Ecto neural progenitor cell (in vitro differentiated cells): ENCODE results near the gene BCOR.
A peak's percentile ranks its signal among the peaks of the same experiment; 100 is the strongest.

Source experiments
- DNase-seq: peaks from one replicate; pipeline ENCODE4 v3.0.0-alpha.2; 2018; ENCODE audit warnings: low spot score

BCOR gene

DNA sequence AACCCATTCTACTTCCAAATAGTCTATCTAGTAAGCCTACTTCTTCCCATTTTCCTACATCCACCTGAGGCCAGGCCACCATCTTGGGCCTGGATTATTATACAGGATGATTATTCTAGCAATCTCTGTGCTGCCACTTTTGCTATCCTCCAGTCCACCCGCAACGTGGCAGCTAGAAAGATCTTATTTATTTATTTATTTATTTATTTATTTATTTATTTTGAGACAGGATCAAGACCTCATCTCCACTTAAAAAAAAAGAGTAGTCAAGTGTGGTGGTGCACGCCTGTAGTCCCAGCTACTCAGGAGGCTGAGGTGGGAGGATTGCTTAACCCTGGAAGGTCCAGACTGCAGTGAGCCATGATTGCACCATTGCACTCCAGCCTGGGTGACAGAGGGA, 15.2 kb upstream of the BCOR start:
- no peak for DNase-seq

DNA sequence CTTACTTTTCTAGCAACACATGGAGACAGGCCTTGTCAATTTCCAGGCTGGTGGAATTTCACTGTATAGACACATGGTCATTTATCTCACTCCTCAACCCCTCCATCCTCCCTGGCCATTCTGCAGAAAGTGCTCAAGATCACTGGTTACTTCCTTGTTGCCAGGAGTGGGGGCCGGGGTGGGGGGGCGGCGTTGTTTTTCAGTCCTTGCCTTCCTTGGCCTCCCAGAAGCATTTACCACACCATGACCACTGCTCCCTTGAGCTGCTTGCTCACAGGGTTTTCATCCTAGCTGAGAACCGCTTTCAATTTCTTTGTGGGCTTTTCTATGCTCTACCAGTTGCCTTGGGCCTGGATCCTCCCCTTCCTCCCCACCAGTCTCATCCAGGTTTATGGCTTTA, 14.1 kb upstream of the BCOR start:
- no peak for DNase-seq

DNA sequence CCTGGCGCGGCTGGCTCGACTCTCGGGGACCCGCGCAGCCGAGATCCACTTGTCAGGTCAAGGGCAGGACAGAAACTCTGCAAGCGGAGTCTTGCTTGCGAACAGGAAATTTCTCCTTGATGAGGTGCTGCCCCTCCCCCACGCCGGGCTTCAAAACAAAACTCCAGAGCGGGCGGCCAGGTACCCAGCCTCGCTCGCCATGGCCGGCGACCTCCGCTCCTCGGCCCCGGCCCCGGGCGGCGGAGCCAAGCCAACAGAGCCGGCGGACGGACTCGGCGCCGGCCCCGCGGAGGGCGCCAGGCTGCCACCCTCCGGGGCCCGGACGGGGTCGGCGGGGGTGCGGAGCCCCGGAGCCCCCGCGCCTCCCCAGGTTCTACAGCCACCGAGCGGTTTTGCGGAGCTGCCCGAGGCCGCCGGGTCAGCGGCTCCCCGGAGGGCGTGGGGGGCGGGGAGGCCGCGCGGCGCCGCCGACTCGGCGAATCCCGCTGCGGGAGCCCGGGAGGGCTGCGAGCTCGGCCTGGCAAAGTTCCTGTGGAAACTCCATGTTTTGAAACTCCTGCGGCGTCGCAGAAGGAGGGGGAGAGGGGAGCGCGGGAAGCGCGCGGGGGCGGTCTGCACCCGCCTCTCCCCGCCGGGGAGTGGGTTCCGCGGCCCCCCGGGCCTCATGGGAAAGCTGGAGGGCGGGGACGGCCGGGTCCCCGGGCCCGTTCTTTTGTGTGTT, 11.7 kb upstream of the BCOR start:
- DNase-seq = no peak

DNA sequence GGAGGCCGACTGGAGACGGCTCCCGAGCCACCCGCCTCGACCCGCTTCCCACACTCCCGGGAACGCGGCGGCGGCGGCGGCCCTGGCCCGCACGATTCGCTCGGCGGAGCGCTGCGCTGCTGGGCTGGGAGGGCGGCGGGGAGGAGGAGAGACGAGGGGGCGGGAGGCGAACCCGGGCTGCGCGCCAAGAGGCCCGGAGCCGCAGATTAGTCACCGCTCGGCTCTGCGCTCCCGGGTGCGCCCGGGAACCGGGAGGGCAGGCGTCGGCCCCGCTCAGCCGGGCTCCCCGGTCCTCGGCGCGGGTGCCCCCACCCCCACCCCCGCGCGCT, 11.2 kb upstream of the BCOR start:
- DNase-seq = peak; percentile 78

DNA sequence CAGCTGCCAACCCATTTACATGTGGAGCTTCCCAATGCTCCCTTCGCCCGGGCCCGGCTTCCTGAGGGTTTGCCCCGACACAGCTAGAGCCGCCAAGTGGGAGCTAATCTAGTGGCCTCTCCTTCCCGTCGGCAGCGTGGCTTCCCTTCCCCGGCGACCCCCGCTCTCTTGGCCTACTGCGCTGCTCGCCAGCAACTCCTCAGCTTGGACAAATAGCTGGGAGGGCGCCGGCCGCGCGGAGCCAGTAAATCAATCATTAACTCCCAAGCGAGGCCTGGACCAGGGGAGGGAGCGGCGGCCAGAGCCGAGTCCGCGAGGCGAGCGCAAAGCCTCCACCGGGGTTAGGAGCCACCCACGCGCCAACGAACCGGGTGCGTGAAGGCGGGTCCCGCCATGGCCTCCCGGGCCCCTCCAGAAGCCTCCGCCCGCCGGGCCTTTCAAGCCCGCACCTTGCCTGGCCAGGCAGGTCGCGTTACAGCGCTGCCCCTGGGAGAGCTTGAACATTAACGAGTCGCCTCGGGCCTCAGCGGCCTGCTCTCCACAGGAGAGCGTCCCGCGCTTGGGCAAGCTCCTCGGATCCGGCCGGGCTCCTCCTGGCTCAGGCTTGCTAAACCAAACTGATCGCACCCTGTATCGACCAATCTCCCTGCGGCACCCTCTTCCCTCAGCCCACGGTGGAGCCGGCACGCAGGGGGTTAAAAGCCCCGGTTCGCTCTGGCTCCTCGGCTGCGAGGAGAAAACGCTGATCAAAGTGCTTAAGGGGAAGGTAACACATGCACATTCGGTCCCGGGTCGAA, 10.6 kb upstream of the BCOR start:
- DNase-seq = peak; percentile 79

DNA sequence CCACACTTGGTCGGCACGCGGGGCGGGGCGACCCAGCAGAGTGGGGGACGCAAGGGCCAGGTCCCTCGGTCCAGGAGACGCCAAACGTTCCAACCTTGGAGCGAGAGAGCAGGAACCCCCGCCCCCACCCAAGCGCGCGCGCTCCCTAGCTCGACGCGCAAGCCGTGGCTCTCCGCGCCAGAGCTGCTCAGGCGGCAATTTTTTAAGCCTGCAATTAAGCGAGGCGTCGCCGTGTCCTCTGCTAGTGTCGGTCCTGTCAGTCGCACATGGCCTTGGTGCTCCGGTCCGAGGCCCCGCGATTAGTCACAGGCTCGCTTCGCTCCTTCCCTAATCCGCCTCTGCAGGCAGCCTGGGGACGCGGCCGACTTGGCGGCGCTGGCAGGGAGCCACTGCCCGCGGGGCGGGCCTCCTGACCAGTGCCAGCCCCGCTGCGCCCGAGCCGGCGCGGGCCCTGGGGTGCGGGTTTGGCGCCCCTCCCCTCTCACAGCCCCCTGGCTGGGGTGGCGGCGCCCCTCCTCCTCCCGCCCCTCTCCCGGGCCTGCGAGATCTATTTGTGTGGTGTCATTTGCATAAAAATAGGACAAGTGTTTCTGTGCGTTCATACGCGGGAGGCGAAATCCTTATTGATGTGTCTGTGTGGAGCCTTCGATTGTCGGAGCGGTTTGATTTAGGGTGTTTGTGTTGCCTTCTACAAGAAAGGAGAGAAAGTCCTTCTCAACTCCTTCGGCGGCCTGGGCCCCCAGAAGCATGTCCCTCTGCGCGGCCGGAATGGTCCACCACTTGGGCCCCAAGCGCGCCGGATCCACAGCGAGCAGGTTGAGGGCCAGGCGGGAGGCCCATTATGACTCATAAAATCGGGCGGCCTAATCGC, 9.8 kb upstream of the BCOR start:
- peak; percentile 83 for DNase-seq

DNA sequence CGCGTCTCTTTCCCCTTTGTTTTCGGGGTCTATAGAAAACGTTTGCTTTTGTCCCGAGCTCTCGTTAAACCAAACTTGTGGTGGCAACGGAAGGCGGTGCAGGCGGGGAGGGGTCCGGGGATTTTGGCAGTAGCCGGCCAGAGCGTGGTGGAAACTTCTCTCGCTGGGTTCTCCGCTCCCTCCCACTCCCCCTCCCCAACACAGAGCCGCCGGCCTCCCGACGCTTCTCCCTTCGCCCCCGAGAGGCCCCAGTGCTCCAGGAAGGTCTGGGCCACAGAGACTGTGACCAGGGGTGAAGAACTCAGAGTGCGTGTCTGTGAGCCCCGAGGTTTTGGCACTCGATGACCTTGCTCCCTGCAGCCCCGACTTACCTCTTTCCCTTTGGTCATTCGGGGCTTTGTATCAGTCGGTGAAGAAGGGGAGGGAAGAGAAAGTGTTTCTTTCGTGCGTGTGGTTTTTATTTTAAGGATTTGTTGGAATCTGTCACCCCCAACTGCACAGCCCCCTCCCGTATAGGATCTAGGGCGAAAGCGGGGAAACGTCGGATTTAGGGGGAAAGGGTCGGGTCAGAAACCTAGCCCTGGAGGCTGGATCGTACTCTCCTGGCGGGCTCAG, 9.0 kb upstream of the BCOR start:
- DNase-seq = no peak

DNA sequence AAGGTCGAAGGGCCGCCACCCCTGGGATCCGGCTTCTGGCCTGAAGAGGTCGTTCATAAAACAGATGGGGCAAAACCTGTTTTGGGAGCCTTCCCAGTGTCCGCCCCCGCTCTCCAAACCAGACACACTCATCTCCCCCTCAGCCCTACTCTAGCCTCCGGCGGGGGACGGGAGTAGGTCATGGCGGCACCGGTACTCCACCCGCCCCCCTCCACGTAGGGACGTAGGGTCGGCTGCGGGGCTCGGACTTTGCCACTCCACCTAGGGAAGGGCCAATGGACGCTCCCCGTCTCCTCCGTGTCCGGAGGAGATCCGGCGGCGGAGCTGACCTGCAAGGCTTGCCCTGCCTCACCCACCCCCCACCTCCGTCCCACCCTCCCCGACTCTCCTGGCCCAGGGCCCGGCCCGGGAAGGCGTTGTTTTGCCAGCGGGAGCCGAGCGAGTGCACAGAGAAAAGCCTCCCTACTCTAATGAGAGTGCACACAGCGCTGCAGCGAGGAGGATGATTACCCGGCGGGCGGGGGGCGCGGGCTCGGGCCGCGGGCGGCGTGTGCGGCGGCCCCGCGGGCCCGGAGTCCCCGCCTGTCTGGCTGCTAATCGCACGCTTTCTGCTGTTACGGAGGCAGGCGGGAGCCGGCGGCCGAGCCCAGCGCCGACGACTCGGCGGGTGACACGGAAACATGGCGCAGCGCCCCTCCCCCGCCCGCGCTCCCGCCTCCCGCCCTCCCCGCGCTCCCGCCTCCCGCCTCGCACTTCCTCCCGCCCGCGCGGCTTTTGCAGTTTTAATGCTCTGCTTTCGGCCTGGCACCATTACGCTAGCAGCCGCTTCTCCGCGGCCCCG, 8.3 kb upstream of the BCOR start:
- peak; percentile 84 for DNase-seq

DNA sequence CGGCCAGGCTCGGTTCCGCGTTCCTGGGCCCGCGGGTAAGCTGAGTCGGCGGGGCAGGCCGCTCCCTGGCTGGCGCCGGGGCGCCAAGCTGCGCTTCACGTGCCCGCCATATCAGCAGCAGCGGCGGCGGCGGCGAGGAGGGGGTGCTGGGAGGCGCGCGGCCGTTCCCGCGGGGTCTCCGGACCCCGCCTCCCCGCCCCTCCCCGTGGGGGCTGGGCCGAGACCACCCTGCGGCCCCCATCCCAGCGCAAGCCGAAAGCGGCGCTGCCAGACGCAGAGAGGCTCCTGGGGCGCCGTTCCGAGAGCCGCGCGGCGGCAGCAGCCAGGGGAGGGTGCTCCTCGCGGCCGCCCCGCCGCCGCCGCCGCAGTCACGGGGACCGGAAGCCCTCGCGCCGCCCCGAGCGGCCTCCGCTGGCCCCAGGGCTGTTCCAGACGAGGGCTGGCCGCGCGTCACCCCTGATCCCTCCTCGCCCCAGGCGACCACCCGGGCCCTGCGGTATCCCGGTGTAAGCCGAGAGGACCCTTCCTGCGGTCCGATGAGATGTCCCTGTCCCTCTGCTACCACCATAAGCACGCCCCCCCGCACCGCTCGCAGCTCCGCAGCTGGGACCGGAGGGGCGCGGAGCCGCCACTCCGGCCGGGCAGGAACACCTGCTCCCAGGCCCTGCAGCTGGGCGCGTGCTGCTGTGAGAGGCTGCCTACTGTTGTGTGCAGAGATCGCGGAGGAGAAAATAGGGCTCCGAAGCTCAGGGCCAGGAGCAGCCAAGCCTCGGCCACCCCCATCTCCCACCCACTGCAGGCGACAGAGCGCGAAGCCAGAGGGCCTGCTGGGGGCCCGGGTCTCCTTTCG, 7.5 kb upstream of the BCOR start:
- peak; percentile 74 for DNase-seq

DNA sequence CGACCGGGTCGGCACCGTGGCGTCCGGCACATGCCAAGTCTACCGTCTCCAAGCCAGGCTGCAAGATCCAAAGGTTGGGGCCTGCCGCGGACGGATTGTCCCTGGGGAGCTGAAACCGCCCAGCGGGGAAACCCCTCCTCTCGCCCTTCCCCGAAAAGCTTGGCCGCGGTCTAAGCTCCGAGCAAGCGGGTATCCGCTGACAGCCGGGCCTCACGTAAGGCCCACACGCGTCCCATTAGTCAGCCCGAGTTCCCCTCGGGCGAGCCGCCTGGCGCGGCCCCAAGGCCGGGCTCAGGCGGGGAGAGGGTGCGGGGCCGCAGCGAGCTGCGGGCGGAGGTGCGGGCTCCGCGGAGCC, 6.8 kb upstream of the BCOR start:
- peak; percentile 63 for DNase-seq

DNA sequence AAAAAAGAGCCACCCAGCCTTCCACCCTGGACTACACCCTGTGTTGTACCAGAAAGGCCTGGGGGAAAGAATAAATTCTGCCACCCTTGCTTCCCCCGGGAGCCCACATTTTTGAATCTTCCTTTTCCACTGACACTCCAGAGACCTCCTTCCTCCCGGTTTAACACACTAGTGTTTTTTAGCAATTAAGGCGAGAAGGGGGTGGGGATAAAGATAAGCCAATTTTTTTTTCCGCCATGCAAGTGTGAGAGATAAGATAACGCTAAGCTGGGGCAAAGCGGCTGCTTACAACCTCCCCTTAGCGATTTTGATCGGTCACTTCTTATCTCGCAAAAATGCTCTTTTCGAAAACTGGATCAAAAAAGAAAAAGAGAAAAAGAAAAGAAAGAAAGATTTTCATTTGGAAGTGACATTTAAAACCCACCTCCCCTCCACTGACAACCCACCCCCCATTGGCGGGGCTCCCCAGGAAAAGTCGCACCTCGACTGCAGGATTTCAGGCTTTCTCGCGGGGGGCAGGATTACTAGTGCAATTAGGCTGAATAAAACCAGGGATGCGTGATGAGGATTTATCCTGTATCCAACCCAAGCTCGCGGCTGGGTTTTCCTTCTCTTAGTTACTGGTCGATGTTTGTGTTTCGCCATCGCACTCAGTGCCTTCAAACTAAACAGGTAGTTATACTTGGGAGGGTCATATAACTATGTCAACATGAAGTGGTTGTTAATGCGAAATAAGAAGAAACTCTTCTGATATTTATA, 6.0 kb upstream of the BCOR start:
- no peak for DNase-seq

DNA sequence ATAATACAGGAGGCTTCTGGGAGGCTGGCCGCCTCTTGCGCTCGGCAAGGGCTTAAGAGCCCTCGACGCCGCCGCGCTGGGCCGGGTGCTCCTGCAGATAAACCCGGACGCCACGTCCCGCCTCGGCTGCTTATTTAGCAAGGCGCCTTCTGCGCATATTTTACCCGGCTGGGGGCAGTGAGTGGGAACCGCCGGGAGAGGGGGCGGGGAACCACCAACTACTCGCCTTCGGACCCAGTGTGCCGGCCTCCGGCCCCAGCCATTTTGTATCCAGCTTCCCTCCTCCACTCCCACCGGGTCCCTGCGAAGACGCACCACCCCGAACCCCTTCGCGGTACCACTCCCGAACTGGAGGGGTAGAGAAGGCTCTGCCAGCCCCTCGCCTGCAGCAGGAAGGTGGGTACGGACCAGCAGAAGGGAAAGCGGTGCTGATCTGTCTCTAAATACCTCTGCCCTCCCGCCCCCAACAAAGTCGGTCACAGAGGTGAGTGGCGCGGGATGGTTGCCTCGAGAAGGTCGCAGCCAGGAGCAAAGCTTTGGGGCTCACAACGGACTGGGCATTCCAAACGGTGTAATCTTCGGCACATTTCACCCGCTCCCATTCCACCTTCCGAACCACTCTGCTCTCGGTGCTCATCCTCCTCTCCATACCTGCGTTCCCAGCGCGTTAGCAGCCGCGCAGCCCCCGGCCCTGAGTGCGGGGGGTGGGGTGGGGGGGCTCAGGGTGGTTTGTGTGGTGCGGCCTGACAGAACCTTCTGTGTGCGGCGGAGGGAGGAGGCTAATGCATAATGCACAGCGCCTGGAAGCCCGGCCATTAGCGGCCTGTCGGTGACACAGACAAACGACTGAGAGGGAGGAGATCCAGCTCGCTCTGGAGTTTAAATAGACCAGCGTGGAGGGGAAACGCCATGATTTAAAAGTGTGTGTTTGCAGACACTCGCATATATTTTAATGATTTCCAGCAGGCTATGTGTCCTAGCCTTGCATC, 4.9 kb upstream of the BCOR start:
- peak; percentile 66 for DNase-seq

DNA sequence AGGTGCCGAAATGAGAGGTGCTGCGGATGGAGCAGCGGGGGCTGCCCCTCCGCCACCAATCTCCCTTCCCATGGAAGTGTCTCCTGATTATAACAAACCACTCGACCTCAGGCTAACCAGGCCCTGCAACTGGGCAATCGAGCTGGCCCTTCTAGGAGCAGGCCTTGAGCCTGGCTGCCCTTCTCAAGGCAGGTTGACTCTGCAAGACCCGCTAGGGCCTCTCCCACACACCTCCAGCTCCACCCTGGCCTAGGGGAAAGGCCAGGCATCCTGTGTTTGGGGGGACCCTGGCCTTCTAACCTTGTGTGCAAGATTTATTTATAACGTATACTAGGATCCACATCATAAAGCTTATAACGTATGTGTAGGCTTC, 3.7 kb upstream of the BCOR start:
- peak; percentile 60 for DNase-seq

DNA sequence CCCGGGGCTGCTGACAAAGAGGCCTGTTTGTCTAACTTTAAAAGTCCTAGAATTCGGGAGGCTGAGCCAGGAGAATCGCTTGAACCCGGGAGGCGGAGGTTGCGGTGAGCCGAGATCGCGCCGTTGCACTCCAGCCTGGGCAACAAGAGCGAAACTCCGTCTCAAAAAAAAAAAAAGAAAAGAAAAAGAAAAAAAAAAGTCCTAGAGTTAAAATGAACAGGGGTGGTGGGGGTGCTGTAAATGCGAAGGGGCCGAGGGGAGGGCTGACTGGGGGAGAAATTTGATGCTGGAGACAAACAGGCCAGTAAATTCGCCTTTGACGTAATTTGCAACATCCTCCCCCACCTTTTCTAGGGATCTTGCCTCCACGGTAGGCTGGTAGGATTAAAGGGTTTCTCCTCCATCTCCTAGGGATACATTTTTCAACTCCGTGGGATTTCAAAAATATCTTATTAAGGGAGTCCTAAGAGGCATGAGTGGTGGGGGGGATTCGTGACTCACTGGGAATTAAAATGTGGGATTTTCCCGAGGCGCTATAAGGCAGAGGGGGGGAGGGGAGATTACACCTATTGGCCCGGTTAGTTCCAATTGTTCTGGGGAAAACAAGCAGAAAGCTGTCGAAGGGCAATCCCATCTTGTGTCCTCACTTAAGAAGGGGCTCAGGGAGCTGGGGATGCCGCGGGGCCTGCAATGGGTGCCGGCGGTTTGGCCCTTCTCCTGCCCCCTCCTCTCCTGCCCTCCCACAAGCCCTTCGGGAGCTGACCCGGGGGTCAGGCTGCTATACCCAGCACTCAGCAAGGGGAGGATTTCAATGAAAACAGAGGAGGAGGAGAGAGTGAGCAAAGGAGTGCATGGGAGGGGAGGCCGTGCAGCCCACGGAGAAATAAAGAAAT, 3.0 kb upstream of the BCOR start:
- peak; percentile 69 for DNase-seq

DNA sequence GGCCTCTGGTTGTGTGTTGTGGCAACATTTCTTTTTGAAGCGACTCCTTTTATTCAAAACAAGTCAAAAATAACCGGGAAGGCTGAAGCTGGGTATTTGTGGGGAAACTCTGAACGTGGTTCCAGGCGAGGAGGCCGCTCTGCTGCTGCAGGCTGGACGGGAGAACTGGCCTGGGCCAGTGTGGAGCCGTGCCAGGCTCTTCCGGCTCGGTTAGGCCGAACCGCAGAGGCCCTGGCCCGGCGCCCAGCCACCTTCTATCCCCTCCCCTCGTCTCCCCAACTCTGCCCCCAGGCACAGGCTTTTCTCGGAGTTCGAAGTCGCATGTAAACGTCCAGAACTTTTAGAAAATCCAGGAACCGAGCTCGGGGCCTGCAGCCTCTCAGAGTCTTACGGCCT, 2.4 kb upstream of the BCOR start:
- peak; percentile 62 for DNase-seq

DNA sequence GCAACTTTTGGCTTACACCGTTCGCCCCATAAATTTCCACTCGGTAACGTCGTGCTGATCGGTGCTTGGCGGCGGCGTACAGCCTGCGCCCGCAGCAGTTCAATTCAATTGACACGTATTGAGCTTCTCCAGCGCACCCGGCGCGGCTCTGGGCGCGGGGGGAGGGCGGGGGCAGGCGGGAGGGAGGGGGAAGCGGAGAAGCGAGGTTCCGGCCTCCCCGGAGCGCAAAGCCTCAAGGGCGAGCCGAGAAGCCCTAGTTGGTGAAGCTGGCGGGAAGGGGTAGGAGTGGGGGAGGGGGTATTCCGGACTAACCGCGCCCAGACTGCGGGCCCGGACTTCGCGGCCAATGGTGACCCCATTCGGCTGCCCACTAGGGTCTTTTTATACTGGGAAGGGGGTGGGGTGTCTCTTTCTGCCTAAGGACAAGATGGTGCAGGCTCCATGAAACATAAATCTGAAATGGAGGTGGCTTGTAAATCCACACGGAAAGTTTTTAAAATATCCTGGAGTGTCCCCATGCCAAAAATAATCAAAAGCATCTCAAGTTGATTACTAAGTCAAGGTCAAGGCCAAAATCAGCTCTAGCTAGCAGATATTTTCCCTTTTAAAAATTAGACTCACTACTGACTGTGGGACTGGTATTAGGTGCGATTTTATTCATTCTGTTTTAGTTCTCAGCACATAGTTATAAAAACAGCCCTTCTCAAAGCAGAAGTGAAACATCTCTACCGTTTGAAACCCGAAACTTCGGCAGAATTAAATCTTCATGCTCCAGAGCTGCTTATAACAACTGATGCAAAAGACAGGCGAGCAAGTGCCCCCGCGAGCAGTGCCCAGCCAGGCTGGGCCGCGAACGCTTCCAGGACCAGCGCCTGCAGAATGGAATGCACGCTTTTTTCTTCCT, 1.5 kb upstream of the BCOR start:
- DNase-seq = peak; percentile 64
